C4-2B (cell line): Measurements from ENCODE around the gene EIF4A2.

Source experiments
- H3K27ac ChIP-seq: fragments of 450-650 bp; 2 replicates; pipeline ENCODE4 v1.5.1; 2017
- ZFX ChIP-seq: fragments of 450-650 bp; IDR thresholded peaks from 2 replicates; pipeline ENCODE4 v1.6.1; 2017
- TF ChIP-seq, protein P1 (sequence below): fragments of 450-650 bp; conservative IDR thresholded peaks from 2 replicates; pipeline ENCODE4 v1.5.1; 2017; ENCODE audit warnings: mild to moderate bottlenecking

Gene EIF4A2

DNA sequence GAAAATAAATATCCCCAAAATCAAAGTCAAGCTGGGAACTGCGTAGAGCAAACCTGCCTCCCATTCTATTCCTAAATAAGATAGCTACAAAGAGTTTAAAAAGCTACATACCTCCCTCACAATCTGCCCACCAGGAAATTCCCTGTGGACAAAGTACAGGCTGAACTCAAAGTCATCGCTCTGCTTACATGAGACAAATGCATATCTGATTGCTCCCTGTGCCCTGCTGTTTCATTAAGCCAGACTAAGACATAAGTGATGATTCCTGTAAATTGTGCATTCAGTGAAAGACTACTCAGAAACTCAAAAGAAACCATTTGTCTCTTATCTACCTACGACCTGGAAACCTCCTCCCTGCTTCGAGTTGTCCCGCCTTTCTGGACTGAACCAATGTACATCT, 28.5 kb upstream of the EIF4A2 start:
- no peak overlapping the region for H3K27ac ChIP-seq

DNA sequence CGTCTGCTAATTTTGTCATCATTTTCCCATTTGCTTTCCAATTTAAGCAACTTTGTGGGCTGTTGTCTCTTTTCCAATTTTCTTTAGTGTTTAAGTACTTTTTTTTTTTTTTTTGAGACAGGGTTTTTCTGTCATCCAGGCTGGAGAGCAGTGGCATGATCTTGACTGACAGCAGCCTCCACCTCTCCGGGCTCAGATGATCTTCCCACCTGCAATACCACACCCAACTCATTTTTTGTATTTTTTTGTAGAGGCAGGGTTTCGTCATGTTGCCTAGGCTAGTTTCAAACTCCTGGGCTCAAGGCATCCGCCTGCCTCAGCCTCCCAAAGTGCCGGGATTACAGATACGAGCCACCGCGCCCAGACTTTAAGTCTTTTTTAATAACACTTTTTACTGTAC, 26.2 kb upstream of the EIF4A2 start:
- no peak overlapping the region for H3K27ac ChIP-seq
- no peak for TF ChIP-seq ZFX
- TF ChIP-seq, protein P1, sequence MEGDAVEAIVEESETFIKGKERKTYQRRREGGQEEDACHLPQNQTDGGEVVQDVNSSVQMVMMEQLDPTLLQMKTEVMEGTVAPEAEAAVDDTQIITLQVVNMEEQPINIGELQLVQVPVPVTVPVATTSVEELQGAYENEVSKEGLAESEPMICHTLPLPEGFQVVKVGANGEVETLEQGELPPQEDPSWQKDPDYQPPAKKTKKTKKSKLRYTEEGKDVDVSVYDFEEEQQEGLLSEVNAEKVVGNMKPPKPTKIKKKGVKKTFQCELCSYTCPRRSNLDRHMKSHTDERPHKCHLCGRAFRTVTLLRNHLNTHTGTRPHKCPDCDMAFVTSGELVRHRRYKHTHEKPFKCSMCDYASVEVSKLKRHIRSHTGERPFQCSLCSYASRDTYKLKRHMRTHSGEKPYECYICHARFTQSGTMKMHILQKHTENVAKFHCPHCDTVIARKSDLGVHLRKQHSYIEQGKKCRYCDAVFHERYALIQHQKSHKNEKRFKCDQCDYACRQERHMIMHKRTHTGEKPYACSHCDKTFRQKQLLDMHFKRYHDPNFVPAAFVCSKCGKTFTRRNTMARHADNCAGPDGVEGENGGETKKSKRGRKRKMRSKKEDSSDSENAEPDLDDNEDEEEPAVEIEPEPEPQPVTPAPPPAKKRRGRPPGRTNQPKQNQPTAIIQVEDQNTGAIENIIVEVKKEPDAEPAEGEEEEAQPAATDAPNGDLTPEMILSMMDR: no peak

More for the DNA sequence above, 28.5 kb upstream of the EIF4A2 start:
- TF ChIP-seq, protein P1: no peak
- TF ChIP-seq ZFX: no peak

DNA sequence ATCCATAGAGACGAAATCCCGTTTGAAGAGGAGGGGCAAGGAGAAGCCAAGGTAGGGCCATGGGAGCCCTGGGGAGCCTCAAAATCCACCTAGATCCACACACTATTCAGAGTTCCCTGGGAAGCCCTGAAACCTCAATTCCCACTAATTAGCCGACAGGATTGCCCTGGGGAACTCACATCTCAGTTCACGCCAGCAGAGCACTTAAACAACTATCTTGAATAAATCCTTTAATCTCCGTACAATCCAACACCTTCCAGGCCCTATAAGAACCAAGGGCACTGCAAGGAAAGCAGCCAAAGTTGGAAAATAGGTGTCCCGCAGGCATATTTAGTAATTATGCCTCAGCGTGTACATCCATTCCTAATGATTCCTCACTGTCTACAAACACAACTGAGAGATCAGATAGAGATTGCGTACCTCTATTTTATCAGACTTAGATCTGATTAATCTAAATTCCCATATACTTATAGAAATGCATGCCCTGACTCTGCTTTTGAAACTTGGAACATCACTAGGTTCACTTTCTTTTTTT, 25.6 kb upstream of the EIF4A2 start:
- TF ChIP-seq, protein P1: no peak
- no peak for TF ChIP-seq ZFX
- no peak overlapping the region for H3K27ac ChIP-seq

DNA sequence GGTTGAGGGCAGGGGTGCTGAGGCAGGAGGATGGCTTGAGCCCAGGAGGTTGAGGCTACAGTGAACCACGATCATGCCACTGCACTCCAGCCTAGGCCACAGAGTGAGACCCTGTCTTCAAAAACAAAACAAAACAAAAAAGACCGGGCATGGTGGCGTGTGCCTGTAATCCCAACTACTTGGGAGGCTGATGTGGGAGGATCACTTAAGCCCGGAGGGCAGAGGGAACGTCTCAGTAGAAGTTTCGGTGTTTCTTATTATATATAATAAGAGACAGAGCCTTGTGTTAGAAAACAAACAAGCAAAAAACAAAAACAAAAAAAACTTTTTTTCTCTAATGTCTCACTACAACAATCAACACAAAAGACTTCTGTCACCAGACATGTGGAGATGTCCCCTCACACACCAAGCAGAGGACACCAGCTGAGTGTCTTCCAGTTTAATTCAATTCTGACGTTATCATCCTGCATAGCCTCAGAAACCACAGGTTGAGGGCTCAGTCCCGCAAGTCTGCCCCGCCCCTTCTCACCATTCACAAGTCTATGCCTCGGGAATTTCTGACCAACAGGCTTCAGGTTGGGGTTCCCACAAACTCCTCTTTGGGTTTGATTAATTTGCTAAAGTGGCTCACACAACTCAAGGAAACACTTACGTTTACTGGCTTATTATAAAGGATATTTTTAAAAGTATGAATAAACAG, 24.0 kb upstream of the EIF4A2 start:
- H3K27ac ChIP-seq: no peak overlapping the region
- TF ChIP-seq ZFX: no peak
- TF ChIP-seq, protein P1: no peak

DNA sequence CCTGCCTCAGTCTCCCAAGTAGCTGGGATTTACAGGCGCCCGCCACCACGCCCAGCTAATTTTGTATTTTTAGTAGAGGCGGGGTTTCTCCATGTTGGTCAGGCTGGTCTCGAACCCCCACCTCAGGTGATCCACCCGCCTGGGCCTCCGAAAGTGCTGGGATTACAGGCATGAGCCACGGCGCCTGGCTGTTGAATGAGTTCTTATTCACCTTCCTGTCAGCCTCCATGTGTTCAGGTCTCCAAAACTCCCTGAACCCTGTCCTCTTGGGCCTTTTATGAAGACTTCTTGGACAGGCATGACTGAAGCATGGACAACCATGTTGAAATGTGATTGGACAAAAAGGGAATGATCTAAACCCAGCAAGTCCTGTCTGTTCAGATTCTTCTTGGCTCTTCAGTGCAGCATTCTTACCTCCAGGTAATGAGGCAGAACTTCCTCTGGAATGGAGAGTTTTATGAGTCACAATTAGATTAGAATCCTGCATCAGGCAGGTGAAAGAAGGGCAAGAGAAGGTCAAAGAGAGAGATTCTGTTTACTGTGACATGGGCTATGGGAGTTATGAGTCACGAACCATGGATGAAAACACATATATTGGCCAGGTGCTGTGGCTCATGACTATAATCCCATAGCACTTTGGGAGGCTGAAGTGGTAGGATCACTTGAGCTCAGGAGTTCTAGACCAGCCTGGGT, 23.1 kb upstream of the EIF4A2 start:
- TF ChIP-seq, protein P1: no peak
- no peak for TF ChIP-seq ZFX
- no peak overlapping the region for H3K27ac ChIP-seq

DNA sequence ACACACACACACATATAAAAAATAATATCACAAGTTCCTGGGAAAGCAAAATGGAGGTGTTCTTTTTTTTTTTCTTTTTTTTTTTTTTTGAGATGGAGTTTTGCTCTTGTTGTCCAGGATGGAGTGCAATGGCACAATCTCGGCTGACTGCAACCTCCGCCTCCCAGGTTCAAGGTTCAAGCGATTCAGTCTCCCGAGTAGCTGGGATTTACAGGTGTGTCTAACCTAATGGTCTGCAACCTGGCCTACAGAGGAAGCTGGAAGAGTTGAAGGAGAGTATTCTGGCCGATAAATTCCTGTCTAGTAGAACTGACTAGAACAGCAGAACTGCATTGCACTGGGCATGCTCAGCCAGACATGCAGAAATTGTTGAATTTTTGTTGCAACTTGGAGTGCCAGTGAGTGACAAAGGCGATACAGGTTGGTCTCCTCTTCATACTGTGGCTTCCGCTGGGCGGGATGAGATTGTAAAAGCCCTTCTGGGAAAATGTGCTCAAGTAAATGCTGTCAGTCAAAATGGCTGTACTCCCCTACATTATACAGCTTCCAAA, 22.4 kb upstream of the EIF4A2 start:
- TF ChIP-seq ZFX: no peak
- TF ChIP-seq, protein P1: no peak
- no peak overlapping the region for H3K27ac ChIP-seq

DNA sequence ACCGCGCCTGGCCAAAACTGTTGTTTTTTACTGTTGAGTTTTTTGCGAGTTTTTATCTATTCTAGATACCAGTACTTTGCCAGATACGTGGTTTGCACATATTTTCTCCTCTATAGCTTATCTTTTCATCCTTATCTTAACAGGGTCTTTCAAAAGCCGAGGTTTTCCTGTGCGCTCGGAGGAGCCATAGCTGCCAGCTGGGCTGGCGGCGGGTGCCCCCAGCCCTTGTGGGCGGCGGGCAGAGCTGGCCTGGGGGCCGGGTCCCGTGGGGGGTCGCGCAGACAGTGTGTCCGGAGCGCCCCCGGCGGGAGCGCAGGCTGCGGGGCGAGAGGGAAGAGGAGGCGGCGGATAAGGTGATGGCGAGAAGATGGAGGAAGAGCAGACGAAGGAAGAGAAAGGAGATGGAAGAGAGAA, 11.1 kb upstream of the EIF4A2 start:
- TF ChIP-seq, protein P1: no peak
- no peak for TF ChIP-seq ZFX
- H3K27ac ChIP-seq: no peak overlapping the region
